GM23248 (cell line): Measurements from ENCODE around the gene MYMK. TPM values are rescaled to one million over a fixed set of nuclear protein-coding genes. Genes with fewer than 3 reads are reported as not detected.

ENCODE experiments used
- DNase-seq: peaks from one replicate; pipeline ENCODE4 v3.0.0-alpha.2; 2015
- H2AFZ ChIP-seq: fragments of 200-600 bp; sonication (generic); 2 replicates; pipeline ENCODE4 v1.6.1; 2016; ENCODE audit warnings: antibody characterized with exemption
- H3F3A ChIP-seq: fragments of 200-600 bp; sonication (generic); 2 replicates; pipeline ENCODE4 v1.6.1; 2016; ENCODE audit warnings: mild to moderate bottlenecking, antibody characterized with exemption, mixed run types; ENCODE audit not compliant: insufficient read depth
- H3K27ac ChIP-seq: fragments of 200-600 bp; sonication (generic); 2 replicates; pipeline ENCODE4 v1.5.1; 2016; ENCODE audit warnings: mild to moderate bottlenecking
- H3K27me3 ChIP-seq: fragments of 200-600 bp; sonication (generic); replicated peaks from 2 replicates; pipeline ENCODE4 v1.6.1; 2016; ENCODE audit warnings: mild to moderate bottlenecking; ENCODE audit not compliant: insufficient read depth
- H3K36me3 ChIP-seq: fragments of 200-600 bp; sonication (generic); 2 replicates; pipeline ENCODE4 v1.6.1; 2016; ENCODE audit warnings: low read depth, mild to moderate bottlenecking
- H3K4me1 ChIP-seq: fragments of 200-600 bp; sonication (generic); 2 replicates; pipeline ENCODE4 v1.6.1; 2016; ENCODE audit warnings: mild to moderate bottlenecking; ENCODE audit not compliant: insufficient read depth
- H3K4me2 ChIP-seq: fragments of 200-600 bp; sonication (generic); one replicate; pipeline ENCODE4 v1.6.1; 2016; ENCODE audit warnings: mild to moderate bottlenecking; ENCODE audit not compliant: unreplicated experiment
- H3K4me3 ChIP-seq: fragments of 200-600 bp; sonication (generic); 2 replicates; pipeline ENCODE4 v1.5.1; 2016; ENCODE audit warnings: mild to moderate bottlenecking
- H3K79me2 ChIP-seq: fragments of 200-600 bp; sonication (generic); 2 replicates; pipeline ENCODE4 v1.6.1; 2016; ENCODE audit warnings: mild to moderate bottlenecking; ENCODE audit not compliant: insufficient read depth
- H3K9ac ChIP-seq: fragments of 200-600 bp; sonication (generic); 2 replicates; pipeline ENCODE4 v1.6.1; 2016; ENCODE audit warnings: mild to moderate bottlenecking
- H3K9me2 ChIP-seq: fragments of 200-600 bp; sonication (generic); 2 replicates; pipeline ENCODE4 v1.6.1; 2016; ENCODE audit warnings: mixed run types, mild to moderate bottlenecking, moderate library complexity; ENCODE audit not compliant: insufficient read depth
- H3K9me3 ChIP-seq: fragments of 200-600 bp; sonication (generic); one replicate; pipeline ENCODE4 v1.6.1; 2017; ENCODE audit warnings: low read depth
- H4K20me1 ChIP-seq: fragments of 200-600 bp; sonication (generic); 2 replicates; pipeline ENCODE4 v1.6.0; 2016; ENCODE audit not compliant: insufficient read depth
- EZH2 ChIP-seq: fragments of 200-600 bp; sonication (generic); IDR thresholded peaks from 2 replicates; pipeline ENCODE4 v1.6.1; 2018; ENCODE audit warnings: antibody characterized with exemption, mild to moderate bottlenecking; ENCODE audit not compliant: insufficient read depth, poor library complexity, severe bottlenecking
- EZH2phosphoT487 ChIP-seq: fragments of 200-600 bp; sonication (generic); IDR thresholded peaks from 2 replicates; pipeline ENCODE4 v1.6.1; 2018; ENCODE audit warnings: antibody characterized with exemption, moderate library complexity, mild to moderate bottlenecking, low read depth; ENCODE audit not compliant: insufficient read depth
- WGBS, 2 experiments: methylation state at CpG; one replicate each; pipeline ENCODE4 v1.1.6; 2015 to 2017; ENCODE audit warnings: low lambda C conversion rate in 2 of 2, low coverage in 1 of 2; ENCODE audit errors: missing lambda C conversion rate in 2 of 2; 5-methylcytosine and 5-hydroxymethylcytosine counted together
- in situ Hi-C: fragments of 300-500 bp; cut with MboI; formaldehyde crosslinking; loops from 2 replicates; pipeline ENCODE4 v1.15.0; 2020
- polyA plus RNA-seq: library from polyadenylated mRNA; unstranded; fragments of >200 nt; fragmentation: Nextera tagmentation; extraction: Ambion mirVana; gene quantifications from 2 replicates; pipeline ENCODE4 v1.2.1, GENCODE V29; 2016
- total RNA-seq: library from RNA; depleted of rRNA; stranded (reverse); fragments of >200 nt; shearing (Covaris generic); gene quantifications from 2 replicates; pipeline ENCODE4 v1.2.3, GENCODE V29; 2014

Gene MYMK
- total and polyA plus RNA-seq, 2 experiments from 2014 or later, result not detected

GRCh38 chr9:133489253-133490190 is 35.2 kb downstream of the MYMK start:
- Histone ChIP-seq H3F3A (no peaks in the 10 kb centered on the region), H2AFZ (no peak overlapping the region), H3K9me3 (no peaks in the 10 kb centered on the region), H3K79me2 (no peaks in the 10 kb centered on the region), H3K27ac (no peak overlapping the region), H3K4me3 (no peak overlapping the region), H3K27me3 (peaks cover 12% of the 10 kb centered on the region), H3K4me2 (no peak overlapping the region), H4K20me1 (no peaks in the 10 kb centered on the region), H3K9ac (no peak overlapping the region), H3K36me3 (no peaks in the 10 kb centered on the region), H3K9me2 (no peaks in the 10 kb centered on the region), H3K4me1 (no peaks in the 10 kb centered on the region)
- in situ Hi-C loops, result loop anchor here (5.0 to 25.0 kb wide), 2 partner anchors 302 to 452 kb away; partner anchors contain the start of gene GTF3C5
- WGBS, 2 experiments, result 69 to 75% methylated on average over 18 to 19 of the region's 19 CpGs
- no peak for DNase-seq
- TF ChIP-seq EZH2 (no peak), EZH2phosphoT487 (no peak)

GRCh38 chr9:133488686-133489252 is 36.0 kb downstream of the MYMK start:
- H3K27me3 ChIP-seq, result peaks cover 12% of the 10 kb centered on the region
- no peak overlapping the region for H3K4me2 ChIP-seq
- H3K9ac ChIP-seq, result no peak overlapping the region
- no peaks in the 10 kb centered on the region for H3K36me3 ChIP-seq
- no peaks in the 10 kb centered on the region for H3K9me3 ChIP-seq
- H3K4me3 ChIP-seq, result no peak overlapping the region
- H3K79me2 ChIP-seq, result no peaks in the 10 kb centered on the region
- H4K20me1 ChIP-seq, result no peaks in the 10 kb centered on the region
- H3K9me2 ChIP-seq, result no peaks in the 10 kb centered on the region
- no peak overlapping the region for H3K27ac ChIP-seq
- 75 to 76% methylated on average over 18 of the region's 18 CpGs for WGBS, 2 experiments
- TF ChIP-seq EZH2phosphoT487 (no peak), EZH2 (no peak)
- no peak overlapping the region for H2AFZ ChIP-seq
- H3K4me1 ChIP-seq, result no peaks in the 10 kb centered on the region
- in situ Hi-C loops, result loop anchor here (5.0 to 25.0 kb wide), 2 partner anchors 301 to 451 kb away; partner anchors contain the start of gene GTF3C5
- no peak for DNase-seq
- H3F3A ChIP-seq, result no peaks in the 10 kb centered on the region

GRCh38 chr9:133487331-133487725 is 37.4 kb downstream of the MYMK start:
- Histone ChIP-seq H3K4me1 (no peaks in the 10 kb centered on the region), H3K9ac (no peak overlapping the region), H3K9me3 (no peaks in the 10 kb centered on the region), H3K9me2 (no peaks in the 10 kb centered on the region), H3K36me3 (no peaks in the 10 kb centered on the region), H4K20me1 (no peaks in the 10 kb centered on the region), H3K79me2 (no peaks in the 10 kb centered on the region), H3K27me3 (peaks cover 12% of the 10 kb centered on the region), H3K4me2 (no peak overlapping the region), H3K27ac (no peak overlapping the region), H3K4me3 (no peak overlapping the region), H2AFZ (no peak overlapping the region), H3F3A (no peaks in the 10 kb centered on the region)
- TF ChIP-seq EZH2 (no peak), EZH2phosphoT487 (no peak)
- 77 to 82% methylated on average over 8 of the region's 8 CpGs for WGBS, 2 experiments
- in situ Hi-C loops, result loop anchor here (5.0 to 25.0 kb wide), 2 partner anchors 300 to 450 kb away; partner anchors contain the start of gene GTF3C5
- no peak for DNase-seq

GRCh38 chr9:133485531-133486260 is 39.1 kb downstream of the MYMK start:
- peaks cover 10% of the 10 kb centered on the region; the same call in 1 of the 2 replicates for H3K27me3 ChIP-seq
- no peaks in the 10 kb centered on the region for H3K9me3 ChIP-seq
- in situ Hi-C loops, result loop anchor here (5.0 to 25.0 kb wide), 2 partner anchors 298 to 448 kb away; partner anchors contain the start of gene GTF3C5
- TF ChIP-seq EZH2, result no peak
- TF ChIP-seq EZH2phosphoT487, result no peak
- no peak overlapping the region for H3K9ac ChIP-seq
- H3F3A ChIP-seq, result no peaks in the 10 kb centered on the region
- DNase-seq, result no peak
- H2AFZ ChIP-seq, result no peak overlapping the region
- H3K4me1 ChIP-seq, result no peaks in the 10 kb centered on the region
- no peak overlapping the region for H3K4me2 ChIP-seq
- H3K79me2 ChIP-seq, result no peaks in the 10 kb centered on the region
- no peak overlapping the region for H3K4me3 ChIP-seq
- H3K27ac ChIP-seq, result no peak overlapping the region
- no peaks in the 10 kb centered on the region for H4K20me1 ChIP-seq
- no peaks in the 10 kb centered on the region for H3K9me2 ChIP-seq
- WGBS, 2 experiments, result 38 to 40% methylated on average over 23 to 24 of the region's 25 CpGs
- H3K36me3 ChIP-seq, result no peaks in the 10 kb centered on the region
